T47D (cell line): ENCODE results near the gene CSF1R.

Source experiments
- DNase-seq, 2 experiments: peaks; one replicate each; pipeline versions ENCODE4 v3.0.0 to v3.0.0-alpha.2; 2011 to 2012; ENCODE audit warnings: low read depth in 1 of 2, low spot score in 1 of 2
- JUND ChIP-seq: IDR thresholded peaks from 2 replicates; pipeline ENCODE4 v1.6.1; 2012; ENCODE audit warnings: low read depth
- in situ Hi-C: cut with HindIII; loops from 2 replicates; pipeline ENCODE4 v1.10.0; 2016; ENCODE audit warnings: low sequenced_read_pairs, low pct_unique_long_range_greater_than_20kb

The CSF1R gene

DNA sequence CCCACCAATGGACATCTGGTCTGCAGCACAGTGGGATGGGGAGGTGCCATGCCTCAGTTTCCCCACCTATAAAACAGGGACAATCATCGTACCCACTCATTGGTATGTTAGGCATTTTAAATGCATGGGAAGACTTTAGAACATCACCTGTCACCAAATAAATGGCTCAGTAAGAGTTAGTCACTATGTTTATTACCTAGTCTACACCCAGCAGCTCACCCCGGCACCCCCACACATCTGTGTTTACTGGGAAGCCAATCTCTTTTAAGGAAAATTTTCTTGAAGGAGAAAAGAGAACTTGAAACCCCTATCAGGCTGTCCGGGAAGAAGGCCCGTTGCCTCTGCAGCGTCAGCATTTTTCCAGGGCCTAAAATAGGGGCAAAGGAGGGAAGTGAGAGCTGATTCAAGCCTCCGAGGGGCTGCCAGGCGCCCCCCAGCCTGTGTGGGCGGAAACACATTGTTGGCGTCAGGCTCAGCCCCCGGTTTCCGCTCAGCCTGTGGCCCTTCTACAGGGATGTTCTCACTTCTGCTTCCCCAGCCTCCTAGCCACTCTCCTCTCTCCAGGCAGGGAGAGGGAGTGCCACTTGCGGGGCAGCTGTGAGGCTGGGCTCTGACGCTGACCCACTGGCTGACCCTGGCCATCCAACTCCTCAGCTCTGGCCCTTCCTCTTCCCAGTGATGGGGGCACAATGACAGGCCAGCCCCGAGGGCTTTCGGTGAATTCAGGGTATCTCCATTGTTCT, 4.6 kb downstream of the CSF1R start:
- no peak for DNase-seq
- in situ Hi-C loops: no loop called here
- TF ChIP-seq JUND: no peak

DNA sequence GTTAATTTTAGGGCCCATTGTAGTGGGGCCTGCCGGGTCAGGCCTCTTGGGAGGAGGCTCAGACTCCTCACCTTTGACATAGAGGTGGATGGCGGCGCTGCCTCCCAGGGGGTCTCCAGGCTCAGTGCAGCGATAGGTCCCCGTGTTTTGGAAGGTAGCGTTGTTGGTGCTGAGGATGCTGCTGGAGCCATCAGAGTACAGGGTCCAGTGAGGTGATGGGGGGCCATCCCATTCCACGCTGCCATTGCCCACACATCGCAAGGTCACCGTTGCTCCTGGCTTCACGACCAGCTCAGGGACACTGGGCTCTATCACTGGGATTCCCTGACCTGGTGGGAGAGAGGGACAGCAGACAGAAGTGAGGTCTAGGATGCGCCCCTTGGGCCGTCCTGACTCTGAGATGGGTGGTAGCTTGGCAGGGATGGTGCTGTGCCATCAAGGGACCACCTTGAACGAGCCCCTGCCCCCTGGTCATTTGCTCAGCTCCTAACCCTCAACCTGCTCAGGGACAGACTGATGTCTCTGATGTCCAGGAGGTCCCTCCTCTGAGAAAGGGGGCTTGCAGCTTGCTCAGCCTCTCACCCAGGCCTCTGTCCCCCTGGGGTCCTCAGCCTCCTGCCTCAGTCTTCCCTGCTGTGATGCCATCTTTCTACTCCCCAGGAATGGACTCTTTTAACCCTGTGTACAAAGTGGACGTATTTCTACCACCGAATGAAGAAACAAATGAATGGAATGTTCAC, 5.5 kb downstream of the CSF1R start:
- in situ Hi-C loops: no loop called here
- DNase-seq: no peak
- no peak for TF ChIP-seq JUND

DNA sequence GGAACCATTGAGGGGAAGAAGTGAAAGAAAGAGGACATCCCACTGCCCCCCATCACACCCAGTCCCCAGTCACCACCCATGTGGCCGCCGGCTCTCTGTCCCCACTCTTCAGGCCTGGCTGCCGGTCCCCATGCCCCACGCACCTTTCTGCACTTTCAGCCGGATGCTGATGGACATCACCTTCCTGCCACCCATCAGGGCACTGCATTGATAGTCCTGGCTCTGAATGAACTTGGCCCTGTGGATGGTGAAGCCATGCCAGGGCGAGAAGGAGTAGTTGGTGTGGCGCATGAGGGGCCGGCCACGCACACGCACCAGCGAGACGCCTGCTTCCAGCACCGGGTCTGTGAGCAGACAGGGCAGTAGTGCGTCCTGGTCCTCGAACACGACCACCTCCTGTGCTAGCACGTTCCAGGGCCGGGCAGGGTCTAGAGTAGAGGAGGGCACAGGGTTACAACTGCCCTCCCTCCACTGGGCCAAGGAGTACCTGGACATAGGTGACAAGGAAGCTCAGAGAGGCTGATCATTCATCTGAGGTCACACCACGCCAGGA, 6.4 kb downstream of the CSF1R start:
- DNase-seq: no peak
- in situ Hi-C loops: no loop called here
- TF ChIP-seq JUND: no peak

DNA sequence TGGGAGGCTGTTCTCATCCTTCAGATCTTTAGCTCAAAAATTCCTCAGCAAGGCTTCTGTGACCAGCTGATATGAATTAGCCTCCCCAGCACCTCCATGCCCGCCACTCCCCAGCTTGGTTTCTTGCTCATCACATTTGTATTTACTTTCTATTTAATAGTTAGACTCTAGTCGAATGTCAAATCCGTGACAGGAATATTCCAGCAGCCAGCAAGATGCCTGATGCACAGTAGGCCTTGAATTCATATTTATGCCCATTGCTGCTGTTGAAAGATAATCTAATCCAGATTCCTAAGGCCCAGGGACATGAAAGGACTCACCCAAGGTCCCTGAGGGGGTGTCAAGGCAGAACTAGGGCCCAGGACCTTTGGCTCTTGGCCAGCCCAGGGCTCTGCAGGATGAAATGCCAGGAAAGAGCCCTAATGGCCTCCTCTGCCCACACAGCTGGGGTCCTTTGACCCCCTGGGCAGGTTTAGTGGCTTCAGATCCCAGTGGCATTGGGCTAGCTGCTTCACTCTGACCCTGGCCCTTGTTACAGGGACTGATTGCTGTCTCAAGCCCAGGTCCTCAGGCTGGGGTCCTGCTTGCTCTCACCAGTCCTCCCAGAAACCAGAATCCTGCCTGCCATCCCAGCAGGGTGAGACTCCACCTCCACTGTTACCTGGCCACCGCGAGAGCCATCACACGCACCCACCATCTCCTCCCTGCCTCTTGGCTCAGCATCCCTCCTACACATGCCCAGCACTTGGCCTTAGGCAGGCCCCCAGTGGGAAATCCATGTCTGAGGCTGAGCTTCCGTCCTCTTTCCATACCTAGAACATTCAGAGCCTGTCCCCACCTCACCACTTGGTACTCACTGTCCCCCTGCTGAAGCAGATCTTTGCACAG, 7.3 kb downstream of the CSF1R start:
- no peak for DNase-seq
- no peak for TF ChIP-seq JUND
- in situ Hi-C loops: no loop called here

DNA sequence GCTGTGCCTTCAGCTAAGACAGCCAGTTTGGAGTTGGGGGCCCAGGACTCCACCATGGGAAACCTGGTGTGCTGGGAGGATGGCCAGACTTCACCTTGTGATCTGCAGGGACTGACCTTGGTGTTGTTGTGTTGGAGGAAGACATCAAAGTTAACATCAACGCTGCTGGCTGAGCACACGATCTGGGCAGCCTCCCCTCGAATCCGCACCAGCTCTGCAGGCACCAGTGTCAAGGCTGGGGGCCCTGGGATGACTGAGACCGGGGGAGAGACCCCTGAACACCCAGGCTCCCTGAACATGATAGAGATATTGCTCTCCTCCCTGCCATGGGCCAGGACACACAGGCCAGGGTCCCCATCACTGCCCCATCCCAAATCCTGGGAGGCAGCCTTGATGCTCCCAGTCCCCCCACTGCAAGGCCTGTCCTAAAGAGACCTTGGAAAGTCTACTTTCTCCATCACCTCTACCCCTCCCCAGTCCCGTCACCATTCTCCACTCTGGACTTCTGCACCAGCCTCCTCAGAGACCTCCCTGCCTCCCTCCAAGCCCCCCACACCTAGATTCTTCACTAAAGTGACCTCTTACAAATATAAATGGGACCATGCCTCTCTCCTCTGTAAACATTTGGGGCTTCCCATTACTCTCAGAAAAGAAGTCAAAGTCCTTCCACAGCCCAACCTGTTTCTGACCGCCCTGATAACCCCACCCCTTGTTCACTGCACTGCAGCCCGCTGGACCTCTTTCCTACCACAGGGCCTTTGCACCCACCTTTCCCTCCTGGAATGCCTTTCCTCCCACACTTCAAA, 8.2 kb downstream of the CSF1R start:
- TF ChIP-seq JUND: no peak
- in situ Hi-C loops: no loop called here
- no peak for DNase-seq

DNA sequence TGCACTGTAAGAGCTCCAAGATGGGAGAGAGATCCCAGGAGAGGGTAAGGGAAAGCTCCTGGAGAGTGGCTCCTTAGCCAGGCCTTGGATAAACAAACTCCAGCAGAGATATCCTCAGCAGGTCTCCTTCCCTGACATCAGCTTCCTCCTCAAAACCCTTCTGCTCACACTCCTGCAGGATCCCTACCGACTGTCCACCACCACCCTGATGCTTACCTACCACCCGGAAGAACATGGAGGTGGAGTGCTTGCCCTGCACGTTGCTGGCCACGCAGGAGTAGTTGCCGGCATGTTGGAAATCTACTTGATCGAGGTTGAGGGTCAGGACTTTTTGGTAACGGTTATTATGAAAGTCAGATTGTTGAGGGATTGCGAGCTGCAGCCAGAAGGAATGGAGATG, 9.3 kb downstream of the CSF1R start:
- TF ChIP-seq JUND: no peak
- in situ Hi-C loops: no loop called here
- DNase-seq: no peak

DNA sequence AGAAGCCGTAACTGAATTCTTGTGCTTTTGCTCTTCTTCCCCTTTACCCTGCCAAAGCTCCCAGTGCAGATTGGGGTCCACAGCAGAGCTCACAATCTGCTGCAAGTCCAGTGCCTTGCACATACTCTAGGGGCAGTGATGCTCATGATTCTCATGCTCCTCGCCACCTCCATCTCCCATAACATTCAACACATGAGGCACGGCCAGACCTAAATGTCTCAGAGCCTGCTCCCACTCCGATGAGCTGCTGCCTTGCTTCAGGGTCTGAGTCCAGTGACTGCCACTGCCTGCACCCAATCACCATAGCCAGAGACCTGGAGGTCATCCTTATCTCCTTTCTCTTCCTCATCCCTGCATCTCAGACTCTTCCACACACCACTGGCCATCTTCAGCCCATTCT, 10.5 kb downstream of the CSF1R start:
- DNase-seq: no peak
- in situ Hi-C loops: no loop called here

DNA sequence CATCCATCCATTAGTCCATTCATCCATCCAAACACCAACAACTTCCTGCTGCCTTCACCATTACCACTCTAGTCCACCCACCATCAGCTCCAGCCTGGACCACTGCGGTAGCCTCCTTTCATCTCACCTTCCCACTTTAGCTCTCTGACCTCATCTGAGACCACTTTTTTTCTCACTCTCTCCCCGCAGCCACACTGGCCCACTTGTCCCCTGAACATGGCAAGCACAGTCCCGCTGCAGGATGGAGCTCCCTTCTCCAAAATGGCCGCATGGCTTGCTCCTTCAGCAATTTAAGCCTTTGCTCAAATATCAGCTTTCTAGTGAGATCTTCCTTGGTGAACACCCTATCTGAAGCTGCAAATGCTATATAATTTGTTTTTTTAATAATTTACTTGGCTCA, 11.1 kb downstream of the CSF1R start:
- TF ChIP-seq JUND: no peak
- DNase-seq: no peak
- in situ Hi-C loops: no loop called here

More for the DNA sequence above, 10.5 kb downstream of the CSF1R start:
- TF ChIP-seq JUND: no peak

DNA sequence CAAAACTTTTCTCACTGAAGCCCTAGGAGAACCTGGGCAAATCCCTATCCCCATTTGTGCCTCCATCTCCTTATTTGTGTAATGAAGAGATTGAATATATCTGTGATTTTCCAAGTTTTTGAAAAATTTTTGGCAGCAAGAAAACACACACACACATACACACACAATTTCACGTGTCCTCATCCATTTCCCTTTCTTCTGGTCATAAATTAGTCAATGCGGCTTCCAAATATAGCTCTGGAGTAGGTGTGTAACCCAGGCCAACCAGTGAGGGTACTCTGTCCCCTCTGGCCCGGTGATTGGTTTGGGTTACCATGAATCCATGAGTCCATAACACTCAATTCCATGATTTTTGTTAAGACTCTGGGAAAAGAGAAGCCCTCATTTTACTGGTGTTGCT, 12.7 kb downstream of the CSF1R start:
- no peak for TF ChIP-seq JUND
- in situ Hi-C loops: no loop called here
- DNase-seq: no peak

DNA sequence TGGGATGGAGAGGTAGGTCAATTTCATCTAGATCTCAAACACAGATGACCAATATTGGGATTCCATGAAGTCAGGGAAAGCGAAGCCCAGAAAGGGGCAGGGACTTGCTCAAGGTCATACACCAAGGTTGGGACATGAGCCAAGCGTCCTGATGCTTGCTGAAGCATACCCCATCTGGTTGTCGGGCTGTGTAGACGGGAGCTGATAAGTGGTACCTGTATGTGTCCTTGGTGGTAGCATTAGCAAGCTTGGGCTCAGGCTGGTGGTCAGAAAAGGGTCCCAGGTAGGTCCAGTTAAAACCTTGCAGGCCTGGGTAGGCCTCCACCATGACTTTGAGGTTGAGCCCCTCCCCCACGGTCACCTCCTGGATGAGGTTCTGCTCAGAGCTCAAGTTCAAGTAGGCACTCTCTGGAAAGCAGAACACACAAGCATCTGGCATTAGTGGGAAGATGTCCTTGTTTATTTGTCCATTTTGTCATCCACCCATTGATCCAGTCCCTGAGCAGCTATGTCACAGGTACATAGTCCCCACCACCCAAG, 13.2 kb downstream of the CSF1R start:
- in situ Hi-C loops: no loop called here
- TF ChIP-seq JUND: no peak
- DNase-seq: no peak

DNA sequence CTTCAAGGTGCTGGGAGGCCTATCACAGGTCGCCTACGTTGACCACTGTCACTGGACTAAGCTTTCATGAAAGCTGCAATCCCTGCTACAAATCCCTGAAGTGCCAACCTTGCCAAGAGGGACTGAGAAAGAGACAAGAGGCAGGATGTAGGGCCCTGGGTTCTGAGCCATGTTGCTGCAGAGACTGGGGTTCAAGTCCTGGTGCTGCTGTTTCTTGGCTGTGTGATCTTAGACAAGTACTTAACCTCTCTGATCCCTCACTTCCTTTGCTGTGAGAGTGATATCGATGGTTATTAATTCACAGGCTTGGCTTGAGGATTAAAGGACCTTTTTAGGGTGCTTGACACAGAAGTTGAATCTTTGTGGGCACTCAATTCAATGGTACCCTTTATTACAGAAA, 15.5 kb downstream of the CSF1R start:
- DNase-seq: no peak
- no peak for TF ChIP-seq JUND
- in situ Hi-C loops: no loop called here
